HepG2 (cell line): Measurements from ENCODE around the gene ASH1L. TPM values are rescaled to one million over a fixed set of nuclear protein-coding genes. Genes with fewer than 3 reads are reported as not detected.

Experiments
- ATF2 ChIP-seq: sonication (generic); formaldehyde crosslinking; IDR thresholded peaks from 2 replicates; pipeline ENCODE4 v1.4.0; 2020; ENCODE audit warnings: missing genetic modification reagents
- CCAR2 ChIP-seq: fragments of 200-400 bp; formaldehyde crosslinking; optimal IDR thresholded peaks from 2 replicates; pipeline ENCODE3; 2018; ENCODE audit warnings: low read depth, mild to moderate bottlenecking, low read length, moderate library complexity
- CEBPB ChIP-seq: IDR thresholded peaks from 2 replicates; pipeline ENCODE4 v1.6.1; 2011; ENCODE audit warnings: low read depth, low read length, improper control_type of control experiment, borderline replicate concordance
- ESRRA ChIP-seq: sonication (generic); formaldehyde crosslinking; IDR thresholded peaks from 2 replicates; pipeline ENCODE4 v1.5.1; 2020; ENCODE audit warnings: mild to moderate bottlenecking, low read depth, missing genetic modification reagents
- HOXA9 ChIP-seq: sonication (generic); formaldehyde crosslinking; IDR thresholded peaks from 2 replicates; pipeline ENCODE4 v1.8.1; 2022; ENCODE audit warnings: missing genetic modification reagents, mild to moderate bottlenecking, moderate library complexity, borderline replicate concordance
- KLF9 ChIP-seq: IDR thresholded peaks from 2 replicates; pipeline ENCODE4 v1.6.1; 2016; ENCODE audit warnings: low read depth
- RXRB ChIP-seq: IDR thresholded peaks from 2 replicates; pipeline ENCODE4 v1.6.1; 2016; ENCODE audit warnings: borderline replicate concordance, missing genetic modification reagents, missing compliant biosample characterization
- SOX5 ChIP-seq: IDR thresholded peaks from 2 replicates; pipeline ENCODE4 v1.6.1; 2016; ENCODE audit warnings: borderline replicate concordance
- TERF1 ChIP-seq: sonication (generic); formaldehyde crosslinking; IDR thresholded peaks from 2 replicates; pipeline ENCODE4 v1.8.0; 2022; ENCODE audit warnings: mild to moderate bottlenecking, missing genetic modification reagents, moderate library complexity
- ZBTB7B ChIP-seq: sonication (generic); formaldehyde crosslinking; IDR thresholded peaks from 2 replicates; pipeline ENCODE4 v1.4.0; 2020; ENCODE audit warnings: missing genetic modification reagents
- ZNF207 ChIP-seq: fragments of 450-650 bp; IDR thresholded peaks from 2 replicates; pipeline ENCODE4 v1.6.1; 2016; ENCODE audit warnings: antibody characterized with exemption, borderline replicate concordance
- ZNF24 ChIP-seq: fragments of 450-650 bp; IDR thresholded peaks from 2 replicates; pipeline ENCODE4 v1.6.1; 2017; ENCODE audit warnings: antibody characterized with exemption, mild to moderate bottlenecking
- ZNF317 ChIP-seq: sonication (generic); formaldehyde crosslinking; IDR thresholded peaks from 2 replicates; pipeline ENCODE4 v1.5.0; 2020; ENCODE audit warnings: mild to moderate bottlenecking, missing genetic modification reagents
- ZNF350 ChIP-seq: sonication (generic); formaldehyde crosslinking; IDR thresholded peaks from 2 replicates; pipeline ENCODE4 v1.4.0; 2020; ENCODE audit warnings: mild to moderate bottlenecking, low read depth, missing genetic modification reagents, borderline replicate concordance
- ZNF362 ChIP-seq: sonication (generic); formaldehyde crosslinking; IDR thresholded peaks from 2 replicates; pipeline ENCODE4 v1.4.0; 2020; ENCODE audit warnings: missing genetic modification reagents, mild to moderate bottlenecking, borderline replicate concordance
- ZNF572 ChIP-seq: sonication (generic); formaldehyde crosslinking; IDR thresholded peaks from 2 replicates; pipeline ENCODE4 v1.5.1; 2020; ENCODE audit warnings: mild to moderate bottlenecking, missing genetic modification reagents
- ZNF574 ChIP-seq: sonication (generic); formaldehyde crosslinking; IDR thresholded peaks from 2 replicates; pipeline ENCODE4 v1.4.0; 2020; ENCODE audit warnings: missing genetic modification reagents
- polyA plus RNA-seq, 8 experiments: library from polyadenylated mRNA; depleted of rRNA in 3 of 8; stranded (reverse) in 7 of 8; unstranded in 1 of 8; fragments of >200 nt; fragmentation: Illumina TruSeq in 4 of 8; extraction: Trizol in 4 of 8; gene quantifications; 2 replicates each; pipeline versions ENCODE4 v1.2.1 to v1.2.3, GENCODE V29; 2011 to 2016; ENCODE audit warnings: low read depth in 4 of 8, missing spikeins in 1 of 8, mixed read lengths in 1 of 8; ENCODE audit not compliant: insufficient read depth in 1 of 8
- total RNA-seq, 5 experiments: library from RNA; depleted of rRNA; stranded (reverse); fragments of >200 nt; fragmentation: Illumina TruSeq; extraction: Trizol; gene quantifications; 2 replicates each; pipeline ENCODE4 v1.2.3, GENCODE V29; 2016; ENCODE audit warnings: low read depth in 1 of 5
- TF ChIP-seq, protein P1 (sequence below), 2 experiments: sonication (generic) in 1 of 2; formaldehyde crosslinking in 1 of 2; IDR thresholded peaks; 2 replicates each; pipeline versions ENCODE4 v1.4.0 to v1.6.1; 2018 to 2020; ENCODE audit warnings: missing genetic modification reagents in 2 of 2, borderline replicate concordance in 1 of 2, low read depth in 1 of 2, mild to moderate bottlenecking in 1 of 2, missing biosample characterization in 1 of 2

The ASH1L gene
- total and polyA plus RNA-seq, 2 of the 13 experiments (the other 11 are each of a cell fraction or from before 2014, with no cell fraction given), result 10.2 to 15.3 TPM

DNA sequence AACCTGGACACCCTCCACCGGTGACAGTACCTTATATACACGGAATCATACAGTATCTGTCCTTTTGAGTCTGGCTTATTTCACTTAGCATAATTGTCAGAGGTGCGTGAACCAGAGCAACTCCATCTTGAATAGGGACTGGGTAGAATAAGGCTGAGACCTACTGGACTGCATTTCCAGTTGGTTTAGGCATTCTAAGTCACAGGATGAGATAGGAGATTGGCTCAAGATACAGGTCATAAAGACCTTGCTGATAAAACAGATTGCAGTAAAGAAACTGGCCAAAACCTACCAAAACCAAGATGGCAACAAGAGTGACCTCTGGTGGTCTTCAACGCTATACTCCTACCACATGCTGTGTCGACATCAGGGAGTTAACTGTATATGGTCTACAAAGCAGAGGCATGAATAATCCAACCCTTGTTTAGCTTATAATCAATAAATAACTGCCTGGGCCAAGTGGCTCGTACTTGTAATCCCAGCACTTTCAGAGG, 255.3 kb downstream of the ASH1L start (continued):
- TF ChIP-seq CEBPB, result peak; percentile 60; the same call in 1 of the 2 replicates
- no peak for TF ChIP-seq CCAR2
- TF ChIP-seq TERF1 (CRISPR knock-in tag), result no peak
- no peak for TF ChIP-seq ZNF207
- 0 out of 2 replicates have a peak, but pooled peaks have one; percentile 30 for TF ChIP-seq ZBTB7B (CRISPR knock-in tag)
- no peak for TF ChIP-seq SOX5
- peak; percentile 54; the same call in 1 of the 2 replicates for TF ChIP-seq ESRRA
- no peak for TF ChIP-seq ZNF350
- TF ChIP-seq ZNF572 (CRISPR knock-in tag), result no peak
- TF ChIP-seq ZNF317 (CRISPR knock-in tag), result no peak
- peak; percentile 46; the same call in 1 of the 2 replicates for TF ChIP-seq ZNF24
- TF ChIP-seq ZNF362 (CRISPR knock-in tag), result no peak
- peak; percentile 28; the same call in 1 of the 2 replicates for TF ChIP-seq RXRB (CRISPR knock-in tag)
- 0 out of 2 replicates have a peak, but pooled peaks have one; percentile 27 for TF ChIP-seq ATF2
- TF ChIP-seq HOXA9 (CRISPR knock-in tag), result no peak
- TF ChIP-seq ZNF574, result no peak
- no peak for TF ChIP-seq KLF9
- TF ChIP-seq, protein P1, sequence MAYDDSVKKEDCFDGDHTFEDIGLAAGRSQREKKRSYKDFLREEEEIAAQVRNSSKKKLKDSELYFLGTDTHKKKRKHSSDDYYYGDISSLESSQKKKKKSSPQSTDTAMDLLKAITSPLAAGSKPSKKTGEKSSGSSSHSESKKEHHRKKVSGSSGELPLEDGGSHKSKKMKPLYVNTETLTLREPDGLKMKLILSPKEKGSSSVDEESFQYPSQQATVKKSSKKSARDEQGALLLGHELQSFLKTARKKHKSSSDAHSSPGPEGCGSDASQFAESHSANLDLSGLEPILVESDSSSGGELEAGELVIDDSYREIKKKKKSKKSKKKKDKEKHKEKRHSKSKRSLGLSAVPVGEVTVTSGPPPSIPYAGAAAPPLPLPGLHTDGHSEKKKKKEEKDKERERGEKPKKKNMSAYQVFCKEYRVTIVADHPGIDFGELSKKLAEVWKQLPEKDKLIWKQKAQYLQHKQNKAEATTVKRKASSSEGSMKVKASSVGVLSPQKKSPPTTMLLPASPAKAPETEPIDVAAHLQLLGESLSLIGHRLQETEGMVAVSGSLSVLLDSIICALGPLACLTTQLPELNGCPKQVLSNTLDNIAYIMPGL (CRISPR knock-in tag; IDR thresholded peaks at IDR 0.05; ENCODE audit: borderline replicate concordance in 1 of 2, low read depth in 1 of 2), result peak; percentile 14 to 61; a peak in 2 of 4 replicates
